GM23248 (cell line): ENCODE measurements around the gene CACNA1C. TPM values are rescaled to one million over a fixed set of nuclear protein-coding genes. Genes with fewer than 3 reads are reported as not detected.

Experiments used
- DNase-seq: peaks from one replicate; pipeline ENCODE4 v3.0.0-alpha.2; 2015
- H2AFZ ChIP-seq: fragments of 200-600 bp; sonication (generic); 2 replicates; pipeline ENCODE4 v1.6.1; 2016; ENCODE audit warnings: antibody characterized with exemption
- H3F3A ChIP-seq: fragments of 200-600 bp; sonication (generic); 2 replicates; pipeline ENCODE4 v1.6.1; 2016; ENCODE audit warnings: mild to moderate bottlenecking, antibody characterized with exemption, mixed run types; ENCODE audit not compliant: insufficient read depth
- H3K27ac ChIP-seq: fragments of 200-600 bp; sonication (generic); 2 replicates; pipeline ENCODE4 v1.5.1; 2016; ENCODE audit warnings: mild to moderate bottlenecking
- H3K27me3 ChIP-seq: fragments of 200-600 bp; sonication (generic); replicated peaks from 2 replicates; pipeline ENCODE4 v1.6.1; 2016; ENCODE audit warnings: mild to moderate bottlenecking; ENCODE audit not compliant: insufficient read depth
- H3K36me3 ChIP-seq: fragments of 200-600 bp; sonication (generic); 2 replicates; pipeline ENCODE4 v1.6.1; 2016; ENCODE audit warnings: low read depth, mild to moderate bottlenecking
- H3K4me1 ChIP-seq: fragments of 200-600 bp; sonication (generic); 2 replicates; pipeline ENCODE4 v1.6.1; 2016; ENCODE audit warnings: mild to moderate bottlenecking; ENCODE audit not compliant: insufficient read depth
- H3K4me2 ChIP-seq: fragments of 200-600 bp; sonication (generic); one replicate; pipeline ENCODE4 v1.6.1; 2016; ENCODE audit warnings: mild to moderate bottlenecking; ENCODE audit not compliant: unreplicated experiment
- H3K4me3 ChIP-seq: fragments of 200-600 bp; sonication (generic); 2 replicates; pipeline ENCODE4 v1.5.1; 2016; ENCODE audit warnings: mild to moderate bottlenecking
- H3K79me2 ChIP-seq: fragments of 200-600 bp; sonication (generic); 2 replicates; pipeline ENCODE4 v1.6.1; 2016; ENCODE audit warnings: mild to moderate bottlenecking; ENCODE audit not compliant: insufficient read depth
- H3K9ac ChIP-seq: fragments of 200-600 bp; sonication (generic); 2 replicates; pipeline ENCODE4 v1.6.1; 2016; ENCODE audit warnings: mild to moderate bottlenecking
- H3K9me2 ChIP-seq: fragments of 200-600 bp; sonication (generic); 2 replicates; pipeline ENCODE4 v1.6.1; 2016; ENCODE audit warnings: mixed run types, mild to moderate bottlenecking, moderate library complexity; ENCODE audit not compliant: insufficient read depth
- H3K9me3 ChIP-seq: fragments of 200-600 bp; sonication (generic); one replicate; pipeline ENCODE4 v1.6.1; 2017; ENCODE audit warnings: low read depth
- H4K20me1 ChIP-seq: fragments of 200-600 bp; sonication (generic); 2 replicates; pipeline ENCODE4 v1.6.0; 2016; ENCODE audit not compliant: insufficient read depth
- EZH2 ChIP-seq: fragments of 200-600 bp; sonication (generic); IDR thresholded peaks from 2 replicates; pipeline ENCODE4 v1.6.1; 2018; ENCODE audit warnings: antibody characterized with exemption, mild to moderate bottlenecking; ENCODE audit not compliant: insufficient read depth, poor library complexity, severe bottlenecking
- EZH2phosphoT487 ChIP-seq: fragments of 200-600 bp; sonication (generic); IDR thresholded peaks from 2 replicates; pipeline ENCODE4 v1.6.1; 2018; ENCODE audit warnings: antibody characterized with exemption, moderate library complexity, mild to moderate bottlenecking, low read depth; ENCODE audit not compliant: insufficient read depth
- WGBS, 2 experiments: methylation state at CpG; one replicate each; pipeline ENCODE4 v1.1.6; 2015 to 2017; ENCODE audit warnings: low lambda C conversion rate in 2 of 2, low coverage in 1 of 2; ENCODE audit errors: missing lambda C conversion rate in 2 of 2; 5-methylcytosine and 5-hydroxymethylcytosine counted together
- in situ Hi-C: fragments of 300-500 bp; cut with MboI; formaldehyde crosslinking; loops from 2 replicates; pipeline ENCODE4 v1.15.0; 2020
- polyA plus RNA-seq: library from polyadenylated mRNA; unstranded; fragments of >200 nt; fragmentation: Nextera tagmentation; extraction: Ambion mirVana; gene quantifications from 2 replicates; pipeline ENCODE4 v1.2.1, GENCODE V29; 2016
- total RNA-seq: library from RNA; depleted of rRNA; stranded (reverse); fragments of >200 nt; shearing (Covaris generic); gene quantifications from 2 replicates; pipeline ENCODE4 v1.2.3, GENCODE V29; 2014

The CACNA1C gene
- total and polyA plus RNA-seq, 2 experiments from 2014 or later, result 4.9 to 11.5 TPM

DNA sequence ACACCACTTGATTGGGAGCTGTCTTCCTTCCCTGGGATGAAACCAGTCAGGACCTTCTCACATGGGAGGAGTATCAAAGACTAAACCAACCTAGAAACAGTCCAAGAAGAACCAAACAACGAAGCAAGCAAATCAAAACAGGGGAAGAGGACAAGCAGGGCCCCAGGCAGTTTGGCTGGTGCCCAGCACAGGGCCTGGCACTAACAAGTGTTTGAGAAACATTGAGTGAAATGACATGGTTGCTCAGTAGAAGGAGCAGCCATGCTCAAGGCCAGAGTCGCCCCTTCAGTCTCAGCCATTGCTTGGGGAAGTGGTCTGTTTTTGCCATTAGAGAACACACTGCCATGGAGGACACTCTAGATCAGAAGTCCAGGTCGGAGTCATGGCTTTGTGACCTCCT lies 323.1 kb downstream of the CACNA1C start:
- in situ Hi-C loops, result no loop called here
- Histone ChIP-seq H3K9me2 (no peaks in the 10 kb centered on the region; the same call in 1 of the 2 replicates), H3K4me3 (no peak overlapping the region), H3K4me1 (peaks cover 4% of the 10 kb centered on the region; the same call in 1 of the 2 replicates), H3K9me3 (no peaks in the 10 kb centered on the region), H3K4me2 (no peak overlapping the region), H3K27me3 (no peaks in the 10 kb centered on the region), H4K20me1 (no peaks in the 10 kb centered on the region), H3K27ac (no peak overlapping the region), H3K9ac (no peak overlapping the region), H3K79me2 (peaks cover 12% of the 10 kb centered on the region), H3K36me3 (no peaks in the 10 kb centered on the region), H3F3A (no peaks in the 10 kb centered on the region), H2AFZ (no peak overlapping the region)
- no peak for TF ChIP-seq EZH2
- no peak for TF ChIP-seq EZH2phosphoT487
- WGBS, 2 experiments, result 77 to 79% methylated on average over 3 of the region's 3 CpGs
- DNase-seq, result no peak

DNA sequence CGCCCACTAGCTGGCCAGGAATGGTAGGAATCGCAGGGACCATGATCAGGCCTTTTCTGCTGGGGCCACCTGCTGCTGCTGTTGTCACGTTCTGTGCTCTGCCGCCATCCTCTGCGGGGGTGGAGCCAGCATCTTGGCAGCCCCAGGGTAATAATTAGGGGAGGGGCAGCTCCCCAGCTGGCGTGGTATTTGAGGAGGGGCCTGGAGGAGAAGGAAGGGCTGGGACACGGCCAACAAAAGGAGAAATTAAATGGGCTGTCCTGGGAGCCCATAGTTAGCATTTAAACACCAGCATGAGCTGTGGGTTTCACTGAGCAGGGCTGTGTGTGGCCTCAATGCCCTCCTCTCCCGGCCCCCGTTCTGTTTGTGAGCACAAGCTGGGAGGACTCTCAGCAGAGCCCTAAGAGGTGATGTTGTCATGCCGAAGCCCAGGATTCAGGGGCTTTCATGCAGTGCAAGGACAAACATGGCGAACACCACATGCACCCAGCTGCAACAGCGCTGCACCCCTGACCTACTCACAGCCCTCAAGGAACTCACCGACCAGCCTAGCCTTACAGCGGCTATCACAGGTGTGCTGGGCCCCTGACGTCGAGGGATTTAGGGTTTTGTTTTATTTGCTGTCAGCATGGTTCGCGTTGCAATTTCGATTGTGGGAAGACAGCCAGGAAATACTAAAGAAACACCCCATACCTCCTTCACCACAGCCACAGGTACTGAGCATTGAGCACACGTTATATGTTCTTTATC lies 324.3 kb downstream of the CACNA1C start:
- Histone ChIP-seq H3K9me3 (no peaks in the 10 kb centered on the region), H3K27me3 (no peaks in the 10 kb centered on the region), H3K4me1 (peaks cover 4% of the 10 kb centered on the region; the same call in 1 of the 2 replicates), H3K79me2 (peaks cover 12% of the 10 kb centered on the region), H3K9ac (no peak overlapping the region), H3K27ac (no peak overlapping the region), H3F3A (no peaks in the 10 kb centered on the region), H3K9me2 (no peaks in the 10 kb centered on the region; the same call in 1 of the 2 replicates), H3K4me2 (no peak overlapping the region), H2AFZ (no peak overlapping the region), H4K20me1 (no peaks in the 10 kb centered on the region), H3K36me3 (no peaks in the 10 kb centered on the region), H3K4me3 (no peak overlapping the region)
- TF ChIP-seq EZH2phosphoT487 (no peak), EZH2 (no peak)
- 80 to 83% methylated on average over 20 of the region's 20 CpGs for WGBS, 2 experiments
- DNase-seq, result no peak
- in situ Hi-C loops, result no loop called here

DNA sequence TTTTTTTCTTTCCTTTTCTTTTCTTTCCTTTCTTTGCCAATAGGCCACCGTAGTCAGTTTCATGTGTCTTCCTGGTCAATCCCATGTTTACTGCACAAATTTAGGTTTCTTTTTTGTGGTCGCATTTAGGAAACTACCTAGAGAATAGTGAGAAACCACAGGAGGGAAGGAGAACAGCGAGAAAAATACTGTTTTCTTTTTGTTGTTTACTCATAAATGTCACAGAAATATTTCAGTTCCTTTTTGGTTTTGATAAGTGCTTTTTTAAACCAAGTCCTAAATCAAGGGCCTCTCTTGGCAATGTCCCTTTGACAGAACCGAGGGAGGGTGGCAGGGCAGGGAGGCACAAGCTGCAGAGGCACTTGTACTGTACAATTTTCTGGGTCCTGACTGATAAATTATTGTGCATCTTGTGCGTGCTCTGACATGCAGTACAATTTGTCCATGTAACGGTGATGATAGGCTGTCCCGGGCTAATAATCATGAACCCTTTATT lies 326.1 kb downstream of the CACNA1C start:
- no peaks in the 10 kb centered on the region for H3K27me3 ChIP-seq
- in situ Hi-C loops, result no loop called here
- H3F3A ChIP-seq, result no peaks in the 10 kb centered on the region
- no peaks in the 10 kb centered on the region for H3K36me3 ChIP-seq
- 90 to 96% methylated on average over 7 of the region's 7 CpGs for WGBS, 2 experiments
- DNase-seq, result no peak
- peaks cover 4% of the 10 kb centered on the region; the same call in 1 of the 2 replicates for H3K4me1 ChIP-seq
- H3K4me3 ChIP-seq, result no peak overlapping the region
- no peak overlapping the region for H3K4me2 ChIP-seq
- H3K9me3 ChIP-seq, result no peaks in the 10 kb centered on the region
- peaks cover 12% of the 10 kb centered on the region for H3K79me2 ChIP-seq
- H2AFZ ChIP-seq, result no peak overlapping the region
- H3K9ac ChIP-seq, result no peak overlapping the region
- no peaks in the 10 kb centered on the region; the same call in 1 of the 2 replicates for H3K9me2 ChIP-seq
- H4K20me1 ChIP-seq, result no peaks in the 10 kb centered on the region
- no peak overlapping the region for H3K27ac ChIP-seq
- no peak for TF ChIP-seq EZH2
- no peak for TF ChIP-seq EZH2phosphoT487

DNA sequence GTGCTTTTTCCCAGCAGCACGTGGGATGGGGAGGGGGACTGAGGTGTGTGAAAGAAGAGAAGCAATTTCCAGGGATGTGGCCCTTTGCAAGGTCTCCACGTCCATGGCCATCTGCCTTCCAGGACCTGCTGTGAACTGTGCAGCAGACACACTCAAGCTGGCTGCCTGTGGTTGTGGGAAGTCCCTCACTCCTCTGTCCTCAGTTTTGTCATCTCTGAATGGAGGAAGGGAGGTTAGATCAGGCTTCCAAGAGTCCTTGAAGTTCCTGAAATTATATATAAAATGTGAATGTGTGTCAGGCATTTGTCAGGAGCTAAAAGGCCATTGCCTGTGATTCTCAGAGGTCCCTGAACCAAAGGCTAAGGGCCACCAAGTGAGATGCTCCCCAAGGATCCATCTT lies 328.2 kb downstream of the CACNA1C start:
- DNase-seq, result no peak
- 92 to 100% methylated on average over 2 of the region's 2 CpGs for WGBS, 2 experiments
- no peak for TF ChIP-seq EZH2
- TF ChIP-seq EZH2phosphoT487, result no peak
- Histone ChIP-seq H3K79me2 (peaks cover 16% of the 10 kb centered on the region; the same call in 1 of the 2 replicates), H2AFZ (no peak overlapping the region), H4K20me1 (no peaks in the 10 kb centered on the region), H3K9me2 (no peaks in the 10 kb centered on the region), H3K4me1 (peaks cover 13% of the 10 kb centered on the region; the same call in 1 of the 2 replicates), H3K36me3 (no peaks in the 10 kb centered on the region), H3K27ac (no peak overlapping the region), H3K27me3 (no peaks in the 10 kb centered on the region), H3K4me2 (no peak overlapping the region), H3K9ac (no peak overlapping the region), H3K4me3 (no peak overlapping the region), H3F3A (peaks cover 12% of the 10 kb centered on the region; the same call in 1 of the 2 replicates), H3K9me3 (no peaks in the 10 kb centered on the region)
- in situ Hi-C loops, result no loop called here
